ENCODE results near the gene ZNF236.

DNA sequence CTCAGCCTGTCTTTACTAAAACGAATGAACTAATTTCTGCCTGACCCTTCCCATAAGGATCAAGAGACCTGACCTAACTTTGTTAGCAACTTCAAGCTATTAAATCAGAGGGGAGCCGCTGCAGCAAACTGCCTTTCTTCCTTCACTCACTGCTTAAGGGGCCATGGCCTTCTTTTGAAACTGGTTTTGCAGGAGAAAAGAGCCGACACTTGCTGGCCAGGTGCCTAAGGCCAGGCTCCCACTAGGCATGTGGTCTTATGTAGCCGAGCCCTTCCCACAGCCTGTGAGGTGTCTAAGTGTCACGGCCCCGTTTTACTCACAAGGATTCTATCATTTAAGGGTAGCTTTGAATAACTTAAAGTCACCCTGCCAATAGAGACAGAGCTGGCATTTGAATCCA is 130.8 kb downstream of the ZNF236 start:
- TF ChIP-seq ZNF792 (CRISPR knock-in tag; IDR thresholded peaks at IDR 0.05) (no peak), SMYD3 (CRISPR knock-in tag; IDR thresholded peaks at IDR 0.05) (no peak), MXD4 (CRISPR knock-in tag; IDR thresholded peaks at IDR 0.05) (no peak)
